Measurements from ENCODE around the gene USP17L10.
"Not testable (repeated sequence)": the region's sequence is repeated elsewhere in the genome, so short reads cannot be mapped to it uniquely, and the experiment has no call there.

USP17L10 gene

GRCh38 chr4:9210357-9210756 lies at the start of gene USP17L10:
Gene USP17L10 (plus strand): TSS chr4:9210657. CDS start chr4:9210657, 0 bp downstream.
- not testable (repeated sequence) for FAIRE-seq; DNase-seq (ENCODE audit: low spot score)

- FAIRE-seq, result not testable (repeated sequence)
Measured at GRCh38 chr4:9165990-9166389, 44.5 kb upstream of the USP17L10 start.

GRCh38 chr4:9169791-9170459 lies 40.5 kb upstream of the USP17L10 start, which contains the start of gene FAM90A26:
Gene FAM90A26 (plus strand): TSS chr4:9170409. CDS start chr4:9173173, 2,764 bp downstream.
- not testable (repeated sequence) for DNase-seq (ENCODE audit: low spot score); FAIRE-seq

More at GRCh38 chr4:9165990-9166389, 44.5 kb upstream of the USP17L10 start:
- not testable (repeated sequence) for DNase-seq (ENCODE audit: low spot score)

GRCh38 chr4:9214701-9215100 lies 4.2 kb downstream of the USP17L10 start:
- not testable (repeated sequence) for FAIRE-seq

GRCh38 chr4:9215105-9215504 lies 4.6 kb downstream of the USP17L10 start, which contains the start of gene USP17L11:
Gene USP17L11 (plus strand): TSS chr4:9215405. CDS start chr4:9215405, 0 bp downstream.
- FAIRE-seq, result not testable (repeated sequence)

More at GRCh38 chr4:9214701-9215100, 4.2 kb downstream of the USP17L10 start:
- DNase-seq (ENCODE audit: low spot score), result not testable (repeated sequence)

GRCh38 chr4:9219852-9220251 lies 9.4 kb downstream of the USP17L10 start, which contains the start of gene USP17L12:
Gene USP17L12 (plus strand): TSS chr4:9220152. CDS start chr4:9220152, 0 bp downstream.
- not testable (repeated sequence) for DNase-seq (ENCODE audit: low spot score); FAIRE-seq

More at GRCh38 chr4:9215105-9215504, 4.6 kb downstream of the USP17L10 start, which contains the start of gene USP17L11:
- not testable (repeated sequence) for DNase-seq (ENCODE audit: low spot score)

- not testable (repeated sequence) for DNase-seq (ENCODE audit: low spot score); FAIRE-seq
Measured at GRCh38 chr4:9224596-9224995, 14.1 kb downstream of the USP17L10 start, which contains the start of gene USP17L13. Gene USP17L13 (plus strand): TSS chr4:9224896. CDS start chr4:9224896, 0 bp downstream.

- FAIRE-seq; DNase-seq (ENCODE audit: low spot score): not testable (repeated sequence)
Measured at GRCh38 chr4:9230249-9230648, 19.8 kb downstream of the USP17L10 start.

GRCh38 chr4:9234085-9234484 lies 23.6 kb downstream of the USP17L10 start, which contains the start of gene USP17L15:
Gene USP17L15 (plus strand): TSS chr4:9234385. CDS start chr4:9234385, 0 bp downstream.
- not testable (repeated sequence) for DNase-seq (ENCODE audit: low spot score); FAIRE-seq

- not testable (repeated sequence) for FAIRE-seq; DNase-seq (ENCODE audit: low spot score)
Measured at GRCh38 chr4:9238461-9238860, 28.0 kb downstream of the USP17L10 start.

- not testable (repeated sequence) for DNase-seq (ENCODE audit: low spot score); FAIRE-seq
Measured at GRCh38 chr4:9243579-9243978, 33.1 kb downstream of the USP17L10 start, which contains the start of gene USP17L17. Gene USP17L17 (plus strand): TSS chr4:9243879. CDS start chr4:9243879, 0 bp downstream.

- DNase-seq (ENCODE audit: low spot score); FAIRE-seq: not testable (repeated sequence)
Measured at GRCh38 chr4:9247953-9248680, 37.7 kb downstream of the USP17L10 start, which contains the start of gene USP17L18. Gene USP17L18 (plus strand): TSS chr4:9248630. CDS start chr4:9248630, 0 bp downstream.

GRCh38 chr4:9253078-9253477 lies 42.6 kb downstream of the USP17L10 start, which contains the start of gene USP17L19:
Gene USP17L19 (plus strand): TSS chr4:9253378. CDS start chr4:9253378, 0 bp downstream.
- not testable (repeated sequence) for FAIRE-seq

GRCh38 chr4:9257824-9258223 lies 47.4 kb downstream of the USP17L10 start, which contains the start of gene USP17L20:
Gene USP17L20 (plus strand): TSS chr4:9258124. CDS start chr4:9258124, 0 bp downstream.
- FAIRE-seq, result not testable (repeated sequence)

More at GRCh38 chr4:9253078-9253477, 42.6 kb downstream of the USP17L10 start, which contains the start of gene USP17L19:
- not testable (repeated sequence) for DNase-seq (ENCODE audit: low spot score)

More at GRCh38 chr4:9257824-9258223, 47.4 kb downstream of the USP17L10 start, which contains the start of gene USP17L20:
- DNase-seq (ENCODE audit: low spot score), result not testable (repeated sequence)
